Lung microvascular endothelial cell (primary cell): ENCODE data around the gene BICC1. TPM values are rescaled to one million over a fixed set of nuclear protein-coding genes. Genes with fewer than 3 reads are reported as not detected.

ENCODE experiments used
- DNase-seq, 2 donors: peaks; one replicate each; pipeline versions ENCODE4 v3.0.0 to v3.0.0-alpha.2; 2010; ENCODE audit warnings: low read depth in 2 of 2
- total RNA-seq: library from RNA; depleted of rRNA; stranded (reverse); fragments of >200 nt; gene quantifications from 2 replicates; pipeline ENCODE4 v1.2.1, GENCODE V29; 2014

The BICC1 gene, protein sequence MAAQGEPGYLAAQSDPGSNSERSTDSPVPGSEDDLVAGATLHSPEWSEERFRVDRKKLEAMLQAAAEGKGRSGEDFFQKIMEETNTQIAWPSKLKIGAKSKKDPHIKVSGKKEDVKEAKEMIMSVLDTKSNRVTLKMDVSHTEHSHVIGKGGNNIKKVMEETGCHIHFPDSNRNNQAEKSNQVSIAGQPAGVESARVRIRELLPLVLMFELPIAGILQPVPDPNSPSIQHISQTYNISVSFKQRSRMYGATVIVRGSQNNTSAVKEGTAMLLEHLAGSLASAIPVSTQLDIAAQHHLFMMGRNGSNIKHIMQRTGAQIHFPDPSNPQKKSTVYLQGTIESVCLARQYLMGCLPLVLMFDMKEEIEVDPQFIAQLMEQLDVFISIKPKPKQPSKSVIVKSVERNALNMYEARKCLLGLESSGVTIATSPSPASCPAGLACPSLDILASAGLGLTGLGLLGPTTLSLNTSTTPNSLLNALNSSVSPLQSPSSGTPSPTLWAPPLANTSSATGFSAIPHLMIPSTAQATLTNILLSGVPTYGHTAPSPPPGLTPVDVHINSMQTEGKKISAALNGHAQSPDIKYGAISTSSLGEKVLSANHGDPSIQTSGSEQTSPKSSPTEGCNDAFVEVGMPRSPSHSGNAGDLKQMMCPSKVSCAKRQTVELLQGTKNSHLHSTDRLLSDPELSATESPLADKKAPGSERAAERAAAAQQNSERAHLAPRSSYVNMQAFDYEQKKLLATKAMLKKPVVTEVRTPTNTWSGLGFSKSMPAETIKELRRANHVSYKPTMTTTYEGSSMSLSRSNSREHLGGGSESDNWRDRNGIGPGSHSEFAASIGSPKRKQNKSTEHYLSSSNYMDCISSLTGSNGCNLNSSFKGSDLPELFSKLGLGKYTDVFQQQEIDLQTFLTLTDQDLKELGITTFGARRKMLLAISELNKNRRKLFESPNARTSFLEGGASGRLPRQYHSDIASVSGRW
- under 0.01 and 0.20 TPM in 2 replicates for total RNA-seq

DNA sequence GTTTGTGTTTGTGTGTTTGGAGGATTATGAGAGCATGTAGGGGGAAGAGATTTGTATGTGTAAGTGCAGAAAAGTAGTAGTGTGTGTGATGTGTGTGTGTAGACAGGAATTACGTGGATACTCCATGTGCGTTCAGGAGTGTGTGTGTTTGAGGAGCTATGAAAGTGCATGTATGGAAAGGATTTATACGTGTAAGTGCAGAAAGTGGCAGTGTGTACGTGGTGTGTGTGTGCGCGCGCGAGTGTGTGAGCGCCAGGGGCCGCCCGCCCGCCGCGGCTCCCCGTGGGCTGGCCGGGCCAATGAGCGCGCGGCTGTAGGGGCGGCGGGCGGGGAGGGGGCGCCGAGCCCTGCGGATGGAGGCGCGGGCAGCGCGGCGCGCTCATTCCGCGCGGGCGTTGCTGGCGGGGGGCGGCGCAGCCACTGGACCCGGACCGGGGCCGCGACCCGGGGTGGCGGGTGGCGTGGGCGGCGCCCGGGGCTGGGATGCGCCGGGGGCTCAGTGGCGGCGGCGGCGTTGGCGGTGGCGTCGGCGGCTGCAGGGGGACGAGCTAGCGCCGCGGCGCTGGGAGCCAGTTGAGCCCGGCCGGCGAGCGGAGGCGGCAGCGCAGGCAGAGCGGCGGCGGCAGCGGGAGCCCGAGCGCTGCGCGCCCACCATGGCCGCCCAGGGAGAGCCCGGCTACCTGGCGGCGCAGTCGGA lies at the start of gene BICC1:
BICC1 (plus strand) TSS at position 382 of the 697 bp plus-strand sequence; CDS start at position 654, 272 bp downstream.
- peak in 1 of 2 donors; percentile 25 for DNase-seq

DNA sequence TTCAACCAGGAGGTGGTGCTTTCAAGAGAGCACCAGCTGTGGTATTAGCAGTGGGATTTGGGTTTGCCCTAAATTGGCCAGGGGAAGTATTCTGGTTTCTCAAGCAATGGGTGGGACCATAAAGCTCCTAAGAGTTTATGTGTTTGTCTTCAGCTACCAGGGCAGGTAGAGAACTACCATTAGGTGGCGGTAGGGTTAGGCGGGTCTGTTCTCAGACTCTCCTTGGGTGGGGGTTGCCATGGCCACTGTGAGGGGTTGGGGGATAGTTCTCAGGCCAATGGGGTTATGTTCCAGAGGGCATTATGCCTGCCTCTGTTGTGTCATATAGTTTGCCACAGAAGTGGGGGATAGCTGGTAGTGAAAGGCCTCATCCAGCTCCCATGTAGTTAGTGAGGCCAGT lies 47.7 kb upstream of the BICC1 start:
- no peak for DNase-seq

- DNase-seq, result no peak
Measured at GRCh38 chr10:58465629-58466028, 47.0 kb upstream of the BICC1 start.

GRCh38 chr10:58467931-58468635 lies 44.6 kb upstream of the BICC1 start:
- DNase-seq, result no peak

DNA sequence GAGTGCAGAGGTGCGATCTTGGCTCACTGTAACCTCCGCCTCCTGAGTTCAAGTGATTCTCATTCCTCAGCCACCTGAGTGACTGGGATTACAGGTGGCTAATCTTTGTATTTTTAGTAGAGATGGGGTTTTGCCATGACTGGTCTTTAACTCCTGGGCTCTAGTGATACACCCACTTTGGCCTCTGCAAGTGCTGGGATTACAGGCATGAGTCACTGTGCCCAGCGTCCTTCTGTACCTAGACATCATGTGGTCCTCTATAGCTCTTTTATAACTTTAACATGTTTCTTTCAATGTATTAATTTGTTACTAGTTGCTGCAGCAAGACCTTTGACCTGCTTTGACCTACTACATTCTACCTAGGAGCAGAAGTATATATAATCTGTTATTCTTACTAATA lies 38.7 kb upstream of the BICC1 start:
- DNase-seq, result no peak

- DNase-seq, result no peak
Measured at GRCh38 chr10:58475322-58476277, 37.1 kb upstream of the BICC1 start.

- DNase-seq, result no peak
Measured at GRCh38 chr10:58477122-58477521, 35.5 kb upstream of the BICC1 start.

DNA sequence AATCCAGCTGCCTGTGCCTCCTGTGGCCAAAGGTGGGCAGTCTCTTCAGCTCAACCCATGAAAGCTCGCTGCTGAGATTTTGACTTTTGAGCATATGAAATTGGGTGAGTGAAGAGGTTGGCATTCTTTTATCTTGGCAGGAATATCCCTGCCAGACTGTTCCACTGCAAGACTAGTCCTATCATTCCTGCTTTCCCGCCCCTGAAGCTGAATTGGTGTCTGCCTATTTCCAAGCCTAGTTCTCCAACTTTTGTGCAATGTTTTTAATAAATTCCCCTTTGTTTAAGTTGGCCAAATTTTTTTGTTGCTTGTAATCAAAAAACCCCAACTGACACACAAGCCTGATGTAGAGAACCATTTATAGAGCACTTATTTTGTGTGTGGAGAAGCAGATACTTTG lies 34.8 kb upstream of the BICC1 start:
- no peak for DNase-seq

DNA sequence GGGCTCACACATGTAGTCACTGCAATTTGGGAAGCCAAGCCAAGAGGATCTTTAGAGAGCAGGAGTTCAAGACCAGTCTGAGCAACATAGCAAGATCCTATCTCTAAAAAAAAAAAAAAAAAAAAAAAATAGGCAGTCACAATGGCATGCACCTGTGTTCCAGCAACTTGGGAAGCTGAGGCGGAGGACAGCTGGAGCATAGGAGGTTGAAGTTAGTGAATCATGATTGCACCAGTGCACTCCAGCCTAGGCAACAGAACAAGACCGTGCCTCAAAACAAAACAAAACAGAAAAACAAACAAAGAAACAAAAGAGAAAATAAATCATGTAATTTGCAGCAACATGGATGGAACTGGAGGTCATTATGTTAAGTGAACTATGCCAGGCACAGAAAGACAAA lies 33.6 kb upstream of the BICC1 start:
- no peak for DNase-seq

DNA sequence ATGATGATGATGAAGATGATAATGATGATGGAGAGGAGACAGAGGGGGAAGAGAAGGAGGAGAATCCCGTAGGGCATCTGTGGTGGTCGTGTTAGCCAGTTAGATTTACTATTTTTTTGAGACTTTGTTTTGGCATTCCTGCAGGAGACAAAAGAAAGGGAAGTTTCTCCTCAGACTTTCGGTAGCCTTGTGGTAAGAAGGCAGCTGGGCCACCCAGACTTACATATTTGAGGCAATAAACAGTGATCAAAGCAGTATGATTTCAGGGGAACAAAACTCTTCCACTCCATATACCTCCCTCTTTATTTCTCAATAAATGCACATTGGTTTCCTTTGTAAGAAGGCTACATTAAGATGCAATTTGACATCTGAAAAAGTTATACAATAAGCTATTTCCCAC lies 32.4 kb upstream of the BICC1 start:
- DNase-seq, result no peak

DNA sequence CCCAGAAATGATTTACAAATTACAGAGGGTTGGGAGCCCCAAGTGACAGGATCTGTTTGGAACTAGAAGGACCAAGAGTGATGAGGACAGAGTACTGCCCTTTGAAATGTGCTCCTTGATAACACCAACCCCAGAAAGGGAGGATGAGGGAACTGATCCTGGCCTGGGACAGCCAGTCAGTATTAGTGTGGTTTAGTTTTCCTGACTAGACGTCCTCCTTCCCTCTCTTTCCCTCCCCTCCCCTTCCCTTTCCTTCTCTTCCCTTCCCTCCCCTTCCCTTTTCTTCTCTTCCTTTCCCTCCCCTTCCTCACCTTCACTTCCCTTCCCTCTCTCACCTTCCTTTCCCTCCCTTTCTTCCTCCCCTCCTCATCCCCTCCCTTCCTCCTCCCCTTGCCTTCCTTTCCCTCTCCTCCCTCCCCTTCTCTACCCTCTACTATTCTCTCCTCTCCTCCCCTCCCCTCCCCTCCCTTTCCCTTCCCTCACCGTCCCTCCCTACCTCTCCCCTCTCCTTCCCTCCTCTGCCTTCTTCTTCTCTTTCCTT lies 31.0 kb upstream of the BICC1 start:
- DNase-seq, result no peak

DNA sequence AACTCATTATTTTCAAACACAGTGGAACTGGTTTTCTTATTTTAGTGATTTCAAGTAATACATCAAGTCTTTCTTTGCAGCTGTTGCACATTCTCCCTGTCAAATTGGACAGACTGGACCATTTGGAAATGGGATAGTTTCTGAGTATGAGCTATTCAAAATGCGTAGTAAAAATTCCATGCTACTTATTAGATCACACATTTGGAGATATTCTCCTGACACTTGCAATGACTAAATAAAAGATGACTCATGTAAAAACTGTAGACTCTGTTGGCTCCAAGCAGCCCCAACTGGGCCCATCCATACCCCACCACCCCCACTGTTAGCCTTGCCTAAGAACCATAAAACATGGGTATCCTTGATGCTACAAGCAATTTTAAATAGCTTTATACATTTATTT lies 25.9 kb upstream of the BICC1 start:
- DNase-seq, result no peak

- no peak for DNase-seq
Measured at GRCh38 chr10:58488921-58489320, 23.8 kb upstream of the BICC1 start.

DNA sequence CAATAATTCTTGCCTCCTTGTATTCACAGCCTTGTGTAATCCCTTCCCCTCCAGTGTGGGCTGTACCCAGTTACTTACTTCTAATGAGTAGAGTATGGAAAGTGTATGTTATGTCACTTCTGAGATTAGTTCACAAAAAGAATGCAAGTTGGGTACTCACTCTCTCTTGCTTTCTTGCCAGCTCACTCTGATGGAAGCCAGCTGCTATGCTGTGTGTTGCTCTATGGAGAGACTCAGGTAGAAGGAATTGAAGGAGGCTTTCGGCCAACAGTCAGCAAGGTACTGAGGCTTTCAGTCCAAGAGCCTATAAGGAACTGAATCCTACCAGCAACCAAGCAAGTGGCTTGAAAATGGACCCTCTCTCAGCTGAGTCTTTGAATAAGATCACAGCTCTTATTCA lies 9.7 kb upstream of the BICC1 start:
- no peak for DNase-seq

DNA sequence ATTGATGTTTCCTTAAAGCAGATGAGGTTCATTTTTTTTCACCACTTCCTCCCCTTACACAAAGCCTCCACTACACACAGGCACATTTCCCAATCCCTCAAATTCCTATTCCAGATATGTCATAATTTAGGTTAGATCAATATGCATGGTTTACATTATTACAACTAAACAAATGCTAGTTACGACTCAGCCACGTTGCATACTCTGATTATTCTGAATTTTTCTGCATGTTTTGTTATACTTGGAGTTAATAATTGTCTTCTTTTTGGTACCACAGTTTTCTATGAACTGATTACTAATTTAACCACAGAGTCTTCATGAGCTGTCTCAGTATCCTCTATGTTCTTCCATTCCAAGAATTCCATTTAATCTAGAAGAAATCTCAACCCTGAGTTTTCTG lies 4.4 kb upstream of the BICC1 start:
- no peak for DNase-seq

DNA sequence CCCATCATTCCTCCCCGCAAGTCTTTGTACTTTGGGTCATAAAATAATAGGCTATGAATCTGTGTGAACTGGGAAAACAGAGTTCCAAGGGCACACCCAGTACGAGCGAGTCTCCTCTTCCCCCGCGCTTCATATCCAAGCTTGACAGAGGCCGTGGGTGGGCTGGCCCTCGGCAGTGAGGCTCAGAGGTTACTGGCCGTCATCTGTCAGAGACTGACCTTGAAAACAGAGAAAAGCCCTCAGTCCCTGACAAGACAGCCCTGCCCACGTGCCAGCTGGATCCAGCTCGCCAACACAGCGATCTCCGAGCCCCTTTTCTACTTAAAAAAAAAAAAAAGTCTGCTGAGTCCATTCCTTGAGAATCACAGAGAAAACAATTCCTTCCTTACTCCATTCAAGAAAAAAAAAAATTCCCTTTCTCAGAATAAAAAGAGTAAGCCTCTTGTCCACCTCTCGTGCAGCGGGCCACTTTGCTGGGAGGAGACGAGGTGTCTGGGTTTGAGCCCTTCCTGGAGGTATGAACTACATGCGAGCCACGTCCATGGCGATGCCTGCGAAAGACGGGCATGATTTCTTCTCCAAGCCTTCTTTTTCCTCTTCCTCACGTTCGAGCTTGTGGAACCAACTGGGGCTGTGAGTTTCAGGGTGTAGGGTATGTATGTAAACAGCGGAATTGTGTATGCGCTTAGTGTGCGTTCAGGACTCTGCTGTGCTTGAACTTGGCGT lies 744 bp upstream of the BICC1 start:
- no peak for DNase-seq

- peak in 1 of 2 donors; percentile 19 for DNase-seq
Measured at GRCh38 chr10:58513188-58514110, 777 bp downstream of the BICC1 start.
